Measurements from ENCODE around the gene LENG1.
A peak's percentile ranks its signal among the peaks of the same experiment; 100 is the strongest.

LENG1 gene

GRCh38 chr19:54137699-54138488 is 21.6 kb downstream of the LENG1 start, which contains the start of gene CNOT3:
TSS of gene CNOT3 (plus strand) at chr19:54137762. CDS start at chr19:54142979, 5,217 bp downstream.
- DNase-seq = no peak

DNA sequence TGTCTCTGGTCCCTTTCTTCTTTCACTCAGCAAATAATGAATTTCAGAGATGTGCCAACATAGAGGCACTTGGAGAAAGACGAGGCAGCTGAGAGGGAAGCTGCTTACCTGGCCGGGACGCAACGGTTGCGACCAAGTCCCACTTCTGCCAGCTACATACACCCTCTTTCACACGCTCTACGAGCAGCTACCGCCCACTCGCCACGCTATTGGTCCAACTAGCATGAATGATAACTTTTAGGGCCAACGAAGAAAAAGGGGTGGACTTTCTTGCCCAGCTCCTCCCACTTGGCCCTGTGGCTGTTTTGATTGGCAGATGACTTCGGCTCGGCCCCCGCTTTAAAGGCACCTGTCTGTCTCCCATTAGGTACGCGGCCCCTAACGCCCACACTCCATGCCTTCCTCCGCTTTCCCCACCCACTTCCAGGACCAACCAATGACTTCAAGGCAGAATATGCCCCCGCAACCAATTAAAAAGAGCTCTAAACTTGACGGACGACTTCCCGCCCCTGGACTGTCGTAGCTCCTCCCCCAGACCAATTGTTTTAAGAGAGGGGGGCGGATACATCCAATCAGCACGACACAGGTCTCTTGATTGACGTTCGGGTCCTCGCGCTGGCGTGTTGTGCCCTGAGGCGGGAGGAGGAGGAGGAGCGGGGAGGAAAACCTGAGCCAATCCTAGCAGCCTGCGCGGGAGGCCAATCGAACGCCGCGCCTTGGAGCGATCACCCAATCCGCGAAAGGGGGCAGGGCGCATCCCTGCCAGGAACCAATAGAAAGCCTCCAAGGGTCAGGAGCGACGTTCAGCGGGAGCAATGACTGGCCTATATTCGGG is 22.4 kb downstream of the LENG1 start:
- DNase-seq = peak; percentile 100

DNA sequence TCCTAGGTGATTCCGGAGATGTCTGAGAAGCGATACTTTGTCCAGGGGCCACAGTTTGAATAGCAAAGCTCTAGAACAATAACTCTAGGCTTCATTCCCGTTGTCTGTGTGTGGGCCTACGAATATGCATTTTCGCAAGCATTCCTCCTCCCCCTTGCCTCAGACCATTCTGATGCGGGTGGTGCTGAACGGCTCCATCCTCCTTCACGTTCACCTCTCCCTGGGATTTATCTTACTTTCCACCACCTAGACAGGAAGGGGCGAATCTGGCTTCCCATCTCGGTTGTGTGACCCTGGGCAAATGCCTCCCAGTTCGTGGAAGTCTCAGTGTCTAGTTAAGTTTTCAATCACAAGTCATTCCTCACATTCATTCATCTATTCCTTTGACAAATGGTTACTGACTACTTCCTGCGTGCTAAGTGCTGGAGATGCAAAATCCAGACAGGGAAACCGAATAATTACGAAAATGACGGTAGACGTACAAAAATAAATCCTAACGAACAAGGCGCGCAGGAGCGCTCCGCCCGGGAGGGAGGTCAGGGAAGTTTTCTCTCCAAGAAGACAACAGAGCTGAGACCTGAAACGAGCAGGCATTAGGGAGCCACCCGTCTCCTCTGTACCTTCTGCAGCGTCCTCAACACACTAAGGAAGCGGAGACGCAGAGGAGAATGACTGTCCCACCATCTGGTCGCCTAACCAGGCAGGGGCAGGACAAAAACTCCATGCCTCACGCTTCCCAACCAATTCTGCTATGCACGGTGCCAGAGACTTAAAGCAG is 23.2 kb downstream of the LENG1 start:
- DNase-seq = no peak

- no peak for DNase-seq
These were observed 25.4 kb downstream of the LENG1 start for GRCh38 chr19:54133957-54134590.

DNA sequence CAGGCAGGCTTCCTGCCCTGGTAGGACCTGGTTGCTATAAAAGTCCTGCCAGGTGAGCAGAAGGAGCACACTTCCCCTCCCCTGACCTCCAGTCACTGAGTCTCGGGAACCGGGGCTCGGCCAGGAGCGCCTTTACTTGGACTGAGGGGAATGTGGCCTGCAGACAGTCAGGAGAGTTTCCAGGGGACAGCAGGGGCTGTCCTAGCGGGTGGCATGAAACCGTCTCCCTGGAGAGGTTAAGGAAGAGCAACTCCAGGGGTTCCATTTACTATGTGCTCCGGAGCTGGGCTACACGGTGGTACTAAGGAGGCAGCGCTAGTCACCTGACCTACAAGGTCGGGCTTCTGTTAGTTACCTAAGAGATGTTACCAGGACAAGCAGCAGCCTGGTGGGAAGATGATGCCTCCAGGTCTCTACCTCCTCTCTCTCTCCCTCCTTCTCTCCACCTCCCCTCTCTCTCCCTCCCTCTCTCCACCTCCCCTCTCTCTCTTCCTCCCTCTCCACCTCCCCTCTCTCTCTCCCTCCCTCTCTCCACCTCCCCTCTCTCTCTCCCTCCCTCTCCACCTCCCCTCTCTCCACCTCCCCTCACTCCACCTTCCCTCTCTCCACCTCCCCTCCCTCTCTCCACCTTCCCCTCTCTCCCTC is 26.1 kb downstream of the LENG1 start:
- peak; percentile 59 for DNase-seq

GRCh38 chr19:54129617-54129996 is 29.9 kb downstream of the LENG1 start:
- DNase-seq = no peak

GRCh38 chr19:54128796-54129616 is 30.5 kb downstream of the LENG1 start:
- no peak for DNase-seq

DNA sequence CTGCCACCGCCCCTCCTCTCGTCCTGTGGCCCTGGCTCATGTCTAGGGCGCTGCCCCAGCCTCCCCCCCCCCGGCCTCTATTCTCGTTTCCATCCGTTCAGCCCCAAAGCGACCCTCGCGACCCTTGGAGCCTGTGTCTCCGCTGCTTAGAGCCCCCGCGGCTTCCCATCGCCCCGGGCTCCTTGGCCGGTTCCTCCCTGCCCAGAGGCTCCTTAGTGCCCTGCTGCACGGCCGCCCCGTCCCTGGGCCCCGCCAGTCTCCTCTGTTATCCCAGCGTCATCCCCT is 31.1 kb downstream of the LENG1 start:
- DNase-seq = no peak

- DNase-seq = no peak
These were observed 31.7 kb downstream of the LENG1 start for GRCh38 chr19:54127688-54128440.

GRCh38 chr19:54125713-54126112 is 33.8 kb downstream of the LENG1 start:
- DNase-seq = no peak

DNA sequence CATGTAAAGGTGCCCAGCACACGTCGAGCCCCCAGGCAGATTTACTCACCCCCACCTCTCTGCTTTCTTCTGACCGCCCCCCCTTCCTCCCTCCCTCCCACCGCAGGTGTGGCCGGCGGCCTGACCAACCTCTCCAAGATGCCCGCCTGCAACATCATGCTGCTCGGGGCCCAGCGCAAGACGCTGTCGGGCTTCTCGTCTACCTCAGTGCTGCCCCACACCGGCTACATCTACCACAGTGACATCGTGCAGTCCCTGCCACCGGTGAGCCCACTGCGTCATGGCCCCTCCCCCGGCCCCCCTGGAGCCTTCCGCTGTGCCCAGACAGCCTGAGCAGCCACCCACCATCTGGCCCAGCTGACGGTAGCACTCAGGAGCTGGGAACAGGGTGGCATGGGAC is 35.1 kb downstream of the LENG1 start:
- DNase-seq = no peak

- DNase-seq = no peak
These were observed 35.8 kb downstream of the LENG1 start for GRCh38 chr19:54123682-54124081.

GRCh38 chr19:54121259-54121658 is 38.3 kb downstream of the LENG1 start:
- no peak for DNase-seq

DNA sequence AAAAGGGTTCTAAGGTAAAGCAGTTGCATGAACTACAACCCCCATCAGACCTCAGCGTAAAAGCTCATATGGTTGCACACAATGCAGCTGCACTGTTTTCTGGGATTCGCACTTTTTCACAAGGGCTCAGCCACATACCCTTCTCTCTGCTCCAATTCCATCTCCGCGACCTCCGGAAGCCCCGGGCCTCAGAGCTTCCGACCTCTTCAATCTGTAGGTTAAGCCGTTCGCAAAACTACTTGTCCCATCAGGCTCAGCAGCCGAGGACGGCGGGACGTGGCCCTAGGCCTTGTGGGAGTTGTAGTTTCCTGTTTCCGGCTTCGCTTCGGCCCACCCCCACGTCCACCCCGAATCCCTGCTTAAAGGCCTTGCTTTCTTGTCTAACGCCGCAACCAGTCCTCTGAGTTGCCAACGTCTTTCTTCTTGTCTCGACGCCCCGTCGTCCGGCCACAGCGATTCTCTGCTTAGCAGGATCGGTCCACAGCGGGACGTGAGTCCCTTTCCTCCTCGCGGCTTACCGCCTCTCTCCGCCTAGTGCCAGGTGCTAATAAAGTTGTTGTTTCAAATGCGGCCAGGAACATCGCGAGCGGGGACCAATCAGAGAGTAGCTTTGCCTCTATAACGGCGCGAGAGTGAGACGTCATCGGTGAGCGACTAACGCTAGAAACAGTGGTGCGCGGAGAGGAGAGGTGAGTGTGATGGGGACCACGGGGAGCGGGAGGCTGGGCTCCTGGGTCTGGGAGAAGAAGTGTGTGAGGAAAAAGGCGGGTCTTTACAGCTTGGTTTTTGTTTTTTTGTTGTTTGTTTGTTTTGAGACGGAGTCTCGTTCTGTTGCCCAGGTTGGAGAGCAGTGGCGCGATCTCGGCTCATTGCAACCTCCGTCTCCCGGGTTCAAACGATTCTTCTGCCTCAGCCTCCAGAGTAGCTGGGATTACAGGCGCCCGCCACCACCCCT is 44.1 kb downstream of the LENG1 start, which contains the start of the genes PRPF31 and TFPT:
TSS of gene PRPF31 (plus strand) at position 646 of the 955 bp plus-strand sequence. CDS start 2,525 bp downstream, outside the sequence.
TSS of gene TFPT (minus strand) at position 549 of the 955 bp plus-strand sequence. CDS start at position 161, 388 bp downstream.
- DNase-seq = peak; percentile 98

GRCh38 chr19:54114340-54115108 is 45.0 kb downstream of the LENG1 start:
- no peak for DNase-seq

DNA sequence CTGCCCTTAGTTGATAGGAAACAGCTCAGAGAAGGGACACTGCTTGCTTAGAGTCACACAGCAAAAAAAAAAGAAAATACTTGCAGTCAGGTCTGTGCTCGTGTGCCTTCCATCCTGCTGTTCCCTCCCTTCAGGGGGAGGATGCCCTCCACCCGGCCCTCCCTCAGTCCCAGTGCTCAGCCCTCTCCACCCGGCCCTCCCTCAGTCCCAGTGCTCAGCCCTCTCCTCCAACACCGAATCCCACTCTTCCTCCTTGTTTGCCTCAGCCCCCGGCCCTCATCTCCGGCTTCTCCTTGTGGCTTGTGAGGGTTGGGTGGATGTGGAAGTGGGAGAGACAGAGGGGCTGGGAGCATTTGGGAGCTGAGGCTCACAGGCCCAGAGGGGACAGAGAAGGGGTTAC is 49.9 kb downstream of the LENG1 start:
- DNase-seq = no peak

GRCh38 chr19:54108496-54108895 is 51.0 kb downstream of the LENG1 start:
- DNase-seq = no peak

DNA sequence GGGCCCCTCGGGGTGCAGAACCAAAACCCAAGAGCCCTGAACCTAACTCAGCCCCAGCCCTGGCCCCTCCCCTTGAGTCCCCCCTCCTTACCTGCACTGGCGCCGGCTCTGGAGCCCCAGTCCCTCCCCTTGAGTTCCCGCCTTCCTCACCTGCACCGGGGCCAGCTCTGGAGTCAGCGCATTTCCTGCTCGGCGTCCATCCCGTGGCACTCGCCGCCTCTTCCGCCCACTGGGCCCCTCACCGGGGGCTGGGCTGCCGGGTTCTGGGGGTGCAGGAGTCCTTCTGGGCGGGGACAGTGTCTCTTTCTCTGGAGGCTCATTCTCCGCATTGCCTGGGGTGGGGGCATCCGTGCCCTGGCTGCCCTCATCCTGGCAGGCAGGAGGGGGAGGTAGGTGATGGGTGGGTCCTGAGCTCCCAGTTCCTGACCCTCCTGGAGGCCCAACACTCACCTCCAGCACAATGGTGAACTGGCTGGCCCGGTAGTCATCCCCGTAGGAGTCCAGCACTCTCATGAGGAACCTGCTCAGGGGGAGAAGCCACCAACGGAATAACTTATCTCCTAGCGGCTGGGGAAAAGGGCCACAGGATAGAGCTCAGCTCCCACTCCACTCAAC is 51.5 kb downstream of the LENG1 start:
- DNase-seq = no peak

All from fibroblast of skin of right quadriceps (primary cell).